WERI-Rb-1 (cell line): ENCODE measurements around the gene TET1.

ENCODE experiments used
- DNase-seq: peaks from one replicate; pipeline ENCODE4 v3.0.0-alpha.2; 2020
- H3K27ac ChIP-seq: fragments of 250-450 bp; sonication (Bioruptor Pico); 2 replicates; pipeline ENCODE4 v1.5.1; 2020; ENCODE audit warnings: mild to moderate bottlenecking, moderate library complexity
- H3K27me3 ChIP-seq: fragments of 250-450 bp; sonication (Bioruptor Pico); 2 replicates; pipeline ENCODE4 v1.5.1; 2021; ENCODE audit warnings: mild to moderate bottlenecking, low read depth, moderate library complexity; ENCODE audit not compliant: insufficient read depth, severe bottlenecking
- H3K36me3 ChIP-seq: fragments of 250-450 bp; sonication (Bioruptor Pico); 2 replicates; pipeline ENCODE4 v1.5.1; 2020; ENCODE audit warnings: mild to moderate bottlenecking, moderate library complexity
- H3K4me3 ChIP-seq: 2 replicates; pipeline ENCODE4 v1.5.1; 2011; ENCODE audit warnings: low read depth, mild to moderate bottlenecking, control low read depth, low read length
- H3K9me3 ChIP-seq: fragments of 250-450 bp; sonication (Bioruptor Pico); 2 replicates; pipeline ENCODE4 v1.5.1; 2021; ENCODE audit warnings: mild to moderate bottlenecking, moderate library complexity; ENCODE audit not compliant: severe bottlenecking
- TF ChIP-seq, protein P1 (sequence below): IDR thresholded peaks from 2 replicates; pipeline ENCODE4 v1.5.1; 2011; ENCODE audit warnings: low read depth, mild to moderate bottlenecking, control low read depth, inconsistent platforms, low read length

Gene TET1

DNA sequence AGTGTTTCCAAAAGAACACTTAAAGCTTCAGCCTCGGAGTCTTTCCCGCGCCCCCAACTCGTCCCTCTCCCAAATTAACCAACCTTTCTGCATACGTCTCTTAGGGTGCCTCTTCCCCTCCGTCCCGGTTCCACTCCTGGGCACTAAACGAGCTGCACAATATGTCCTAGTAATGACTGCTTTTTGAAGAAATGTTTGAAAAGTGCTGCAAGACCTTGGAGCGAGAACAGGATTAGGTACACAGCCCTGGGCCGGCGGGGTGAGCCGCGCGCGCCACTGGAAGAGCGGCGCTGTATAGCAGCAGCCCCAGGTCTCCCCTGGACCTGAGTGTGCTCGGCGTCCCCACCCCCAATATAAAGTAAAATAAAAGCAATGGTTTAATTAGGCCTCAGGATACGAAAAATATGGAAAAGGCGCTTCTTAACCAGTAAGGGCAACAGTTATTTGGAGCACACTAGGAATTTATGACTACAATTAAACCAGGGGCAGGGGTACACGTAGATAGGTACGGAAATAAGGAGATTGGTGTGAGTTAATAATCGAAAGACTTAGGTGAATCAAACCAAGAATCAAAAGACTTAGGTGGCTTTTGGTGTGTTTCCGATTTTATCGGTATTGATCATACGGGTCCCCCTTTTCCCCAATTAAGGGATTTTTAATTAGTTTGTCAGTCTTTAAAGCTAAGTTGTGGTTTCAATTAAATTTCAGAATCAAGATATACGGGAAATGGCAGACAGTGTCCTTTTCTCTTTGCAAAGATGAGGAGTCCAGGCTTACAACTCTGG, 1.9 kb downstream of the TET1 start:
- Histone ChIP-seq H3K27me3 (no peaks in the 10 kb centered on the region), H3K9me3 (no peaks in the 10 kb centered on the region), H3K36me3 (peaks cover 3% of the 10 kb centered on the region; the same call in 1 of the 2 replicates), H3K4me3 (peak overlapping the region; percentile 83), H3K27ac (no peak overlapping the region)
- no peak for DNase-seq
- TF ChIP-seq, protein P1, sequence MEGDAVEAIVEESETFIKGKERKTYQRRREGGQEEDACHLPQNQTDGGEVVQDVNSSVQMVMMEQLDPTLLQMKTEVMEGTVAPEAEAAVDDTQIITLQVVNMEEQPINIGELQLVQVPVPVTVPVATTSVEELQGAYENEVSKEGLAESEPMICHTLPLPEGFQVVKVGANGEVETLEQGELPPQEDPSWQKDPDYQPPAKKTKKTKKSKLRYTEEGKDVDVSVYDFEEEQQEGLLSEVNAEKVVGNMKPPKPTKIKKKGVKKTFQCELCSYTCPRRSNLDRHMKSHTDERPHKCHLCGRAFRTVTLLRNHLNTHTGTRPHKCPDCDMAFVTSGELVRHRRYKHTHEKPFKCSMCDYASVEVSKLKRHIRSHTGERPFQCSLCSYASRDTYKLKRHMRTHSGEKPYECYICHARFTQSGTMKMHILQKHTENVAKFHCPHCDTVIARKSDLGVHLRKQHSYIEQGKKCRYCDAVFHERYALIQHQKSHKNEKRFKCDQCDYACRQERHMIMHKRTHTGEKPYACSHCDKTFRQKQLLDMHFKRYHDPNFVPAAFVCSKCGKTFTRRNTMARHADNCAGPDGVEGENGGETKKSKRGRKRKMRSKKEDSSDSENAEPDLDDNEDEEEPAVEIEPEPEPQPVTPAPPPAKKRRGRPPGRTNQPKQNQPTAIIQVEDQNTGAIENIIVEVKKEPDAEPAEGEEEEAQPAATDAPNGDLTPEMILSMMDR = no peak

DNA sequence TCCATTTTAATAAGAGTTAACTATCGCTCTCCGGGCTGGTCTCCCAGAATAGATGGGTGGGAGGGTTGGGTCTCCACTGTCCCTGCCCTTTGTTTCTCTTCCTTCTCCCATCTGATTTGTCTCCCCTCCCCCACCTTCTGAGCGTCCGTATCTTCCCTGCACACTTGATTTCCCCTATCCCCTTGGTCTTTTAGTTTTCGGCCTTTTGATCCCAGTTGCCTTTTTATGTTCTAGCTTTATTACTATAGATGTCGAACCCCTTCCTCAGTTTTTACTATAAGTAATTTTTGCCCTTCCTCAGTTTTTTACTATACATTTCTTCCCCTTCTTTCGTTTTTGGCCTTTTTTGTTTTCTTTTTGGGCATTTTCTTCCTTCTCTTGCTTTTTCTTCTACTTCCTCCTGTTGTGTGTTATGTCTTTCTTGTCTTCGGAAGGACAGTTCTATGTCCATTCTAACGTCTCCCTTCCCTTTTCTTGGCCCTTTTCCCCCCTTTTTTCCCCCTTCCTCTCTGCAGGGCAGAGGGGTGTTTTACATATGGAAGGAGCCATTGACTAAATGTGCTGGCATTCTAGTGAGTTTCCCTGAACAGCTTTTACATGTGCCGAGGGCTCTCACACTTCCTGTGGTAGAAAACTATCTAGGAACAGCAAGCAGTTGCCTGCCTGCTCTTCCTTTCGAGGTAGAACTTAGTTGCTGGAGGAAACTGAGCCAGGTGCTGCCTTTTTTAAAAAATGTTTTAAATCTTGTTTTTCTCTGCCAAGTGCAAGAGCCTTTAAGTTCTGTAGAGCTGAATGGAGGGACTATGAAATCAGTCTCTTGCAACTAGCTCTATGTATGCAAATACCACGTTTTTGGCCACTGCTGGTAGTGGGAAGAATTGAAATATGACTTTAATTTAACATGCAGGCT, 2.8 kb downstream of the TET1 start:
- TF ChIP-seq, protein P1 = no peak
- Histone ChIP-seq H3K4me3 (no peak overlapping the region), H3K27ac (no peak overlapping the region), H3K27me3 (no peaks in the 10 kb centered on the region), H3K36me3 (peaks cover 3% of the 10 kb centered on the region; the same call in 1 of the 2 replicates), H3K9me3 (no peaks in the 10 kb centered on the region)
- no peak for DNase-seq

DNA sequence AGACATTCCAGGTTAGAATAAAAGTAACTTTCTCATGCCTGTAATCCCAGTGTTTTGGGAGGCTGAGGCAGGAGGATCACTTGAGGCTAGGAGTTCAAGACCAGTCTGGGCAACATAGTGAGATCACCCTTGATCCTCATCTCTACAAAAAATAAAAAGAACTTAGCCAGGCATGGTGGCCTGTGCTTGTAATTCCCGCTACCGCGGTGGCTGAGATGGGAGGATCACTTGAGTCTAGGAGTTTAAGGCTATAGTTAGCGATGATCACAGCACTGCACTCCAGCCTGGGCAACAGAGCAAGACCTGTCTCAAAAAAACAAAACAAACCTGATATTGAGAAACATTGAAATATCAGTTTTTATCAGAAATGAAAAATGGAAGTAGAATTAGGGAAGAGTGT, 4.6 kb downstream of the TET1 start:
- H3K9me3 ChIP-seq = no peaks in the 10 kb centered on the region
- TF ChIP-seq, protein P1 = no peak
- H3K27me3 ChIP-seq = no peaks in the 10 kb centered on the region
- no peak for DNase-seq
- peaks cover 3% of the 10 kb centered on the region; the same call in 1 of the 2 replicates for H3K36me3 ChIP-seq
- no peak overlapping the region for H3K4me3 ChIP-seq
- no peak overlapping the region for H3K27ac ChIP-seq

DNA sequence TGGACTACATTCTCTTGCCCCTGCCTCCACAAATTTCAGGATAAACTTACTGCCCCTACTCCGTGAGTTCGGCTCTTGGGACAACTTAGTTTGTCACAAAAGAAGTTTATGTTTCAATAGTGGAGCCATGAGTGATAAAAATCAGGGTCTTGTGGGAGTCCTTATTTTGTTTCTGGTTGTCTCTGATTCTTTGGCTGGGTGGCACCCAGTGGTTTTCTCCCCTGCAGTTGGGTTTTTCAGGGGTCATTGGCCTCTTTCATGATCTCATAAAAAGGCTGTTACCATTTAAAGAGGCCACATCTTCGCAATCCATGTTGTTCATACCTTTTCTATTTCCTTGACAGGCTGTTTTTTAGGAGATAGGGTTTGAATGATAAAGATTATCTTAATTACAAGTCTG, 5.5 kb downstream of the TET1 start:
- no peak overlapping the region for H3K4me3 ChIP-seq
- H3K27ac ChIP-seq = no peak overlapping the region
- no peaks in the 10 kb centered on the region for H3K27me3 ChIP-seq
- H3K9me3 ChIP-seq = no peaks in the 10 kb centered on the region
- DNase-seq = no peak
- TF ChIP-seq, protein P1 = no peak
- no peaks in the 10 kb centered on the region for H3K36me3 ChIP-seq

DNA sequence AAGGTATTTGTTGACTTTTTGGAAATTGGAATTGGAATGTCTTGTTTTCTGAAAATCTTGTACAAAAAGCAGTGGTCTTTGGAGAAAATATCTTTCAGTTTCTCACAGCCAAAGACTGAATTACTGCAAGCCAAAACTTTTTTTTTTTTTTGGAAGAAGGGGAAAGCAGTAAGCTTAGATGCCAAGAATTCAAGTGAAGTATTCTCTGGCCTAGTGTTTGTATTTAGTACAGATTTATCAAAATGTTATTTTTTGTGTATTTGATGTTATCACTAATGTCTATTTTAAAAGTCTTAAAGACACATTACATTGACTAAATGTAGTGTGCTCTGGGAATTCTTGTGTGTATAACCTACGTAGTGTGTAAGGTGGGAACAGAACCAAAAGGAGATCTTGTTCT, 6.2 kb downstream of the TET1 start:
- TF ChIP-seq, protein P1 = no peak
- no peaks in the 10 kb centered on the region for H3K27me3 ChIP-seq
- DNase-seq = no peak
- no peaks in the 10 kb centered on the region for H3K36me3 ChIP-seq
- H3K4me3 ChIP-seq = no peak overlapping the region
- no peaks in the 10 kb centered on the region for H3K9me3 ChIP-seq
- H3K27ac ChIP-seq = no peak overlapping the region
